Activated naive CD4-positive, alpha-beta T cell treated with anti-CD3 and anti-CD28 coated beads, Interleukin-2, amount 50 U/mL, for 16 hours (primary cell): ENCODE measurements around the gene PRKCD.

Source experiments
- DNase-seq: peaks from one replicate; pipeline ENCODE4 v3.0.0-alpha.2; 2020

PRKCD gene

DNA sequence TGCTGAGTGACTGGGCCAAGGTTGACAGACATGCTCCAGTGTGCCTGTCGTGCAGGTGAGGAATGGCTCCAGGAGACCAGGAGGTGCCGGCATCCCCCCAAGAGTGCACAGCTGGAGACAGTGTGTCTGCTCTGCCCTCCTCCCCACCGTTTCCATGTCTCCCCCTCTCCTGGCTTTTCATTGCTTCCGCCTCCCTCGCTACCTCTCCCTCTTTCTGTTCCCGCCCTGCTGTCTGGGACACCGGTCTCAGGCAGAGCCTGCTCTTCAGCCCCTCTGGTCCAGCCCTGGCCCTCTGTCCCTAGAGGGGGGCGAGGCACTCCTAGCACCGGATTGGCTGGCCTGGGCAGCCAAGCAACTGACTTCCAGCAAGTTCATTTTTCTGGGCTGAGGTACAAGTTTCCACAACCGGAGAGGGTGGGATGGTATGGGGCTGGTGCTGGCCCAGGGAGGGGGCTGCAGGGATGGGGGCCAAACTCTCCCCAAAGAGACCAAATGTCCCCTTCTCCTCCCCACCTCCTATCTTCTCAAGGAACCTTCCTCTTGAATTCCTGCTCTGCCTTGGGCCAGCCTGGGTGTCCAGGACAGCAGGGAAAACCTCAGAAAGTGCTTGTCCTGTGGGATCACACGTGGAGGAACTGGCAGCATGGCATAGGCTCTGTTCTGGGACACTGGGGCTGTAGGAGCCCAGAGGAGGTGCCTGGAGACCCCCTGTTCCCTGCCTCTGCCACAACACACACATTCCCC lies 32.6 kb downstream of the PRKCD start:
- DNase-seq = no peak

DNA sequence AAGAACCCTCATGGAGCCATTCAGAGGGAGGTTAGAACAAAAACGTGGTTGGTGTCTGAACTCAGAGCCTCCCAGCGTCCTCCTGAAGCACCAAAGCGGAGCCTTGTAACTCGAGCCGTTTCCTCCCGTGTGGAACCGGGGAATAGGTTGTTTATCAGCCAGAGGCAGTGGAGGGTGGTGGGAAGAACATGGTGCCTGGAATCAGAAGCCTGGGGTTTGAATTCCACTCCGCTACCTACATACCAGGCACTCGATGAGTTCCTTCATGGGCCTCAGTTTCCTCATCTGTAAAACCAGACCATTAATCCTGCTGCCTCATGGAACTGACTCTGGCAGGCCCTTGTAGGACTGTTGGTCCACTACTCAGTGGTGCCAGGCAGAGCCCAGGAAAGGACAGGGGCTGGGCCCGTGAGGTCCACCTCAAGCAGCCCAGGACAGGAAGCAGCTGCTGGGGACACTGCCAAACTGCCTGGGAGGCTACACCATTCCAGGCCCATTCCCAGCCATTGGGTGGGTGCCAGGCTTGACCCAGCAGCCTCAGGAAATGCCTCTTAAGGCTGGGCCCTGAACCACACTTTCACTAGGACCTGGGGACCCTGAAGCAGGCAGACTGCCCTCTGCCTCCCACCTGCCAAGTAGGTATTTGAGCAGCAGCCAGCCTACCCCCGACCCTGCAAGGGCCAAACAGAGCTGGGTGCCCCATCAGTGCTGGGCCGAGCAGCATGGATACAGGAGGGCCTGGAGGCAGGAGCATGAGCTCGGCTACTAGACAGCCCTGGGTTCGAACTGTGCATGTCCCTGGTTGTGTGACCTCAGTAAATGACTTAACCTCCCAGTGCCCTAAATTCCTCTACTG lies 33.4 kb downstream of the PRKCD start:
- DNase-seq = no peak

- no peak for DNase-seq
Measured at GRCh38 chr3:53195066-53195450, 34.0 kb downstream of the PRKCD start.

DNA sequence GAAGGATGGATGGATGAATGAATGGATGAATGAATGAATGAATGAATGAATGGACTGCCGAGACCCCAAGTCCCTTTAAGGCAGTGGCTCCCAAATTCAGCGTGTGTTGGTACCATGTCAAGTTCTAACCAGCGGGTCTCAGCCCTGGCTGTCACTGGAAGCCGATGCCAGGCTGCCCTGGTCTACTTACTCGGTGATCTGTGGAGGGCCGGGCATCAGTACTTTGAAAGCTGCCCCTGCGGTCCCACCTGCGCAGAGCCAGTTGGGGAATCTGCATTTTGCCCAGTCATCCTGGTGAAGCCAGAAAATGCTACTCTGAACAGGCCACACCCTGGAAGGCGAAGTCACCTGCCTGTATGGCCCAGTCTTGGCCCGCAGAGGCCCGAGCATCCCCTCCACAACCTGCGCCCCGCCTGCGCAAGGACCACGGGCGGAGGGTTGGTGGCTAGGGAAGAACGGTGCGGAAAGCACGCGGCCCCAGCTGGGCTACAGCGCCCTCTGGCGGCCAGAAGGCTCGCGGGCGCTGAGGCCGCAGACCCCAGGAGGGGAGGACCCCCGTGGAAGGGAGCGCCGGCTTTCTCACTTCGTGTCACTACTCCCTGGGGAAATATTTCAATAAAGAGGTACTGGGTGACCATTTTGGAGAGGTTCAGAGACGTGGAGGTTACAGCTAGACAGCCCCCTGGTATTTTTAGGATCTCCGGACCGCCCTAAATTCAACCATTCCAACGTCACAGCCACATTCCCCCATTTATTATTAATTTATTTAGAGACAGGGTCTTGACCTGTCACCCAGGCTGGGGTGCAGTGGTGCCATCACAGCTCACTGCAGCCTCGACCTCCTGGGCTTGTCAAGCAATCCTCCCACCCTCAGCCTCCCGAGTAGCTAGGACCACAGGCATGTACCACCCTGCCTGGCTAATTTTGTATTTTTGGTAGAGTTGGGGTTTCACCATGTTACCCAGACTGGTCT lies 34.9 kb downstream of the PRKCD start:
- DNase-seq = peak; percentile 60

DNA sequence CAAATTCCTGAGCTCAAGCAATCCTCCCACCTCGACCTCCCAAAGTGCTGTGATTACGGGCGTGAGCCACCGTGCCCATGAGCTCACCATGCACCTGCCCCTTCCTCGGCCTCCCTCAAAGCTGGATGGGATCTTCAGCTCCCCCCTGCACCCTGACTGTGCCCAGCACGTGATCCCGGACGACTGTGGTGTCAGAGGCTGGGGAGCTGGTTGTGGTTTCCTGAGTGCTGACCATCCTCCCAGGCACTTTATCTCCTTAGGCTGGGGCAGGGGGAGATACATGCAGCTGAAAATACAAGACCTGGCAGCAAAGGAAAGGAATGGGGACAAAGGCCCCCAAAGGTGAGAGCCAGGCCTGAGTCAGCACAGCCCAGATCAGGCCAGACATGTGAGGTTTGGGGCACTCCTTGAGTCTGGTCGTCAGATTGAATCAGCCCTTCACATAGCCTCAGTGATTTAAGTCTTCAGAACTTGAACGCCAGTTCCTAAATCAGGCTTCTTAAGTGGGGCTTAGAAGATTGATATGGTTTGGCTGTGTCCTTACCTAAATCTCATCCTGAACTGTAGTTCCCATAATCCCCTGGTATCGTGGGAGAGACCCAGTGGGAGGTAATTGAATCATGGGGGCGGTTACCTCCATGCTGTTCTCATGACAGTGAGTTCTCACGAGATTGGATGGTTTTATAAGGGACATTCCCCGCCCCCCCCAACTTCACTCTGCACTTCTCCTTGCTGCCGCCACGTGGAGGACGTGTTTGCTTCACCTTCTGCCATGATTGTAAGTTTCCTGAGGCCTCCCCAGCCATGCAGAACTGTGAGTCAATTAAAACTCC lies 35.8 kb downstream of the PRKCD start:
- peak; percentile 32 for DNase-seq

- DNase-seq = no peak
Measured at GRCh38 chr3:53198256-53198977, 37.4 kb downstream of the PRKCD start.

GRCh38 chr3:53198996-53199395 lies 38.0 kb downstream of the PRKCD start:
- DNase-seq = no peak

- no peak for DNase-seq
Measured at GRCh38 chr3:53199834-53200233, 38.8 kb downstream of the PRKCD start.

DNA sequence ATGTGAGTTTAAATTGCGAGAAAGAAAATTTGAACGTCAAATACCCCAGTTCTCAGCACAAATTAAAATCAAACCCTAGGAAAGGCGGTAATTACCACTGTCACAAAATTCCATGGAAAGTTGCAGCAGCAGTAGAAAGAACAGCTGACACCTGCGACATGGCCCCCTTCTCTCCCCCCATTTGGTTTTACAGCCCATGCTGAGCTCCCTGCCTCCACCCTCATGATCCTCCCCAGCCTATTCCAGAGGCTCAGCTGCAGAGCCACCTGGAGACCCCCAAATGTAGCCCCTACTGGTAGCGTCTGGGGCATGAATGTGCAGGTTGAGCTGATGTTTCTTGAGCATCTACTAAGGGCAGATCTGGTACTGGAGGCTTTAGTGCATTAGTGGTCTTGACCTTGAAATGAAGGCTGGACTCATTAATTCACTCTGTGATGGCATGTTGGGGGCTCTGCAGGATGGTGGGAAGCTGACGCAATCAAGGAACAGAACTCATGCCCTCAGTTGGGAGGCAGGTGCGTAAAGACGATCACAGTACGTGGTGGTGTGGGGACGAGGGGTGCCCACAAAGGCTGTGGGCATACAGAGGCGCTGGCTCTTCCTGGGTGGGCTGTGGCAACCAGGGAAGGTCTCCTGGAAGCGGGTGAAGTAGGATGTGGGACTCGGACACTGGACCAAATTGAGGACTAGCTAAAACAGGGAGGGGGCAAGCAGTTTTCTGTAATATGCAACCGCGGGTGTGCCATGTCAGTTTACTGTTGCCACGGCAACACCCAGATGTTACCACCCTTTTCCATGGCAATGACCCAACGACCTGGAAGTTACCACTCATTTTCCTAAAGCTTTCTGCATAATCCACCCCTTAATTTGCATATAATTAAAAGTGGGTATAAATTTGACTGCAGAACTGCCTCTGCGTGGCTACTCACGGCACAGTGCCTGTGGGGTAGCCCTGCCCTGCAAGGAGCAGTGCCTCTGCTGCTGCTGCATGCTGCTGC lies 39.8 kb downstream of the PRKCD start:
- no peak for DNase-seq

GRCh38 chr3:53202331-53203015 lies 41.5 kb downstream of the PRKCD start:
- DNase-seq = no peak

DNA sequence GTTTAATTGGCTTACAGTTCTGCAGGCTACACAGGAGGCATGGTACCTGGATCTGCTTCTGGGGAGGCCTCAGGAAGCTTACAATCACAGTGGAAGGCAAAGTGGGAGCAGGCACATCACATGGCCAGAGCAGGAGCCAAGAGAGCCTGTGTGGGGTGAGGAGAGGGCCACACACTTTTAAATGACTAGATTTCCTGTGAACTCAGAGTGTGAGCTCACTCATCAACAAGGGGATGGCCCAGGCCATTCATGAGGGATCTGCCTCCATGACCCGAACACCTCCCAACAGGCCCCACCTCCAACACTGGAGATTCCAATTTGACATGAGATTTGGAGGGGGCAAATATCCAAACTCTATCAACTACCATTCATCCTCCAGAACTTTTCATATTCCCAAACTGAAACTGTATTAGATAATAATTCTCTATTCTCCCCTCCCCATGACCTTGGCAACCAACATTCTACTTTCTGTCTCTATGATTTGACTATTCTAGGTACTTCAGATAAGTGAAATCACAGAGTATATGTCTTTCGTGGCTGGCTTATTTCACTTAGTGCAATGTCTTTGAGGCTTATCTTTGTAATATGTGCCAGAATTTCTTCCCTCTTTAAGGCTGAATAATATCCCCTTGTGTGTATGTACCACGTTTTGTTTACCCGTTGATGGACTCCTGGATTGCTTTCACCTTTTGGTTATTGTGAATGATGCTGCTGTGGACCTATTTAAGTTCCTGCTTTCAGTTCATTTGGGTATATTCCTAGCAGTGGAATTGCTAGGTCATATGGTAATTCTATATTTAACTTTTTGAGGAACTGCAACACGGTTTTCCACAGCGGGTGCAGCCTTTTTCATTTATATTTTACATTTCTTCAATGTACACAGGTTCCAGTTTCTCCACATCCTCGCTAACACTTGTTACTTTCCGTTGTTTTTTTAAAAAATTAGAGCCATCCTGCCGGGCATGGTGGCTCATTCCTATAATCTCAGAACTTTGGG lies 51.0 kb downstream of the PRKCD start:
- DNase-seq = no peak

GRCh38 chr3:53213276-53213675 lies 52.3 kb downstream of the PRKCD start:
- no peak for DNase-seq

DNA sequence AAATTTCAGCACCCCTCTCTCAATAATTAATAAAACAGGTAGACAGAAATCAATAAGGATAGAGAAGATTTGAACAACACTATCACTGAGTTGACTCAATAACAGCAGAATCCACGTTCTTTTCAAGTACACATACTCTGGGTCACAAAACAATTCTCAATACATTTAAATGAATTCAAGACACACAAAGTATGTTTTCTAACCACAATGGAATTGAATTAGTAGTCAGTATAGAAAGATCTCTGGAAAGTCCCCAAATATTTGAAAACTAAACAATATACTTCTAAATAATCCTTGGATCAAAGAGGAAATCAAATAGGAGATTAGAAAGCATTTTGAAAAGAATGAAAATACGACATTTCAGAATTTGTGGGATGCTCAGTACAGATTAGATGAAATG lies 54.8 kb downstream of the PRKCD start:
- DNase-seq = no peak

DNA sequence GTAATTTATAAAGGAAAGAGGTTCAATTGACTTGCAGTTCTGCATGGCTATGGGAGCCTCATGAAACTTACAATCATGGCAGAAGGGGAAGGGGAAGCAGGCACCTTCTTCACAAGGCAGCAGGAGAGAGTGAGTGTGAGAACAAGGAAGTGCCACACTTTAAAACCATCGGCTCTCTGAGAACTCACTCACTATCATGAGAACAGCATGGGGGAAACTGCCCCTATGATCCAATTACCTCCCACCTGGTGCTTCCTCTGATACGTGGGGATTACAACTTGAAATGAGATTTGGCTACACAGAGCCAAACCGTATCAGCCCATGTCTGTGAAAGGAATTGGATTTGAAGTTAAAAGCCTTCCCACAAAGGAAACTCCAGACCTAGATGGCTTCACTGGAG lies 55.7 kb downstream of the PRKCD start:
- no peak for DNase-seq

- no peak for DNase-seq
Measured at GRCh38 chr3:53217175-53217574, 56.2 kb downstream of the PRKCD start.

DNA sequence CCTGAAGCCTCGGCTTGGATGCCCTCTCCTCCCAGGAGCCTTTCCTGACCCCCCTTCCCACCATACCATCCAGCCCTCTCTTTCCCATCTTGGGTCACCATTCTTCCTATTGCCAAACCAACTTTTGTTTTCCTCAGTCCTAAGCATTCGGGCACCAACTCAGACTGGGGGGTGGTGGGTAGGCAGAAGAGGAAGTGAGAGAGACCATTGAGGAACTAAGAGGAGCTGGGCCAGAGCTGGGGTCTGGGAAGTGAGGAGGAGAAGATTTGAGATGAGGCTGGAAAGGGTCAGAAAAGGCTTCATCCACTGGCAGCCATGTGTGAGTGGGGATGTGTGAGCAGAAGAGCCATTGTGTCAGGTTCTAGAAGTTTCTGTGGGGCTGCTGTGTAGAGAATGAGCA lies 57.1 kb downstream of the PRKCD start:
- DNase-seq = no peak

- peak; percentile 76 for DNase-seq
Measured at GRCh38 chr3:53219895-53220483, 59.0 kb downstream of the PRKCD start.

- DNase-seq = no peak
Measured at GRCh38 chr3:53221345-53221744, 60.3 kb downstream of the PRKCD start.
